ENCODE data around the gene PTPRR.

PTPRR gene

DNA sequence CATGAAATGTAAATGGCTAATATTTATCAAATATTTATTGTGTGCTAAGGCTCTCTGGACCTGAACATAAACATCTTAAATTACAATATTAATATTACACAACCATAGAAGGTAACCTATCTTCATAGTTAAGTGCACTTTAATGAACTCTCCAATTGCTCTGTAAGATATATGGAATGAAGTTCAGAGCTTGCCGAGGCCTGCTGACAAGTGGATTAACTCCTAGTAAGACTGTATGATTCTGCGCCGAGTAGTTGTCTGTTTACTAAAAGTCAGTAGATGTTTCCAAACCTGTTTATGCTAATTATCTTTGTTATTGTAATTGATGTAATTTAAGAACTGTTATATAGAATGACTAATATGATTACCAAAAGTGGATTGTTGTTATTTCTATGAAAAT, 77.2 kb downstream of the PTPRR start:
- H3K9ac ChIP-seq (ENCODE audit: low read length): no peak overlapping the region
- H3K4me2 ChIP-seq (ENCODE audit: low read depth, low read length, poor library complexity, severe bottlenecking): no peak overlapping the region
- TF ChIP-seq CTCF (IDR thresholded peaks at IDR 0.05; ENCODE audit: insufficient read depth, low read length, poor library complexity, severe bottlenecking) (no peak), EZH2phosphoT487 (conservative IDR thresholded peaks at IDR 0.05; ENCODE audit: low read length) (no peak)
- H4K20me1 ChIP-seq (ENCODE audit: low read depth, low read length): no peaks in the 10 kb centered on the region
- no peaks in the 10 kb centered on the region for H3K9me3 ChIP-seq (ENCODE audit: insufficient read depth, low read length)
- H3K79me2 ChIP-seq (ENCODE audit: insufficient read depth, low read length): no peaks in the 10 kb centered on the region
- no peak overlapping the region for H3K27ac ChIP-seq (ENCODE audit: low read depth, low read length)
- no peaks in the 10 kb centered on the region for H3K9me2 ChIP-seq (replicated peaks; ENCODE audit: insufficient read depth, low read length)
- no peaks in the 10 kb centered on the region for H3F3A ChIP-seq (ENCODE audit: insufficient read depth)
- H3K36me3 ChIP-seq (ENCODE audit: low read length): no peaks in the 10 kb centered on the region
- H3K4me3 ChIP-seq (ENCODE audit: insufficient read depth, low read length, poor library complexity, severe bottlenecking): no peak overlapping the region
- no peaks in the 10 kb centered on the region for H3K27me3 ChIP-seq (ENCODE audit: low read length)
- H2AFZ ChIP-seq (ENCODE audit: low read depth, low read length, severe bottlenecking): no peak overlapping the region

- no peak overlapping the region for H3K27ac ChIP-seq (ENCODE audit: low read depth, low read length)
Observed at GRCh38 chr12:70842942-70843341, 77.6 kb downstream of the PTPRR start.

GRCh38 chr12:70842136-70842535, 78.4 kb downstream of the PTPRR start:
- H3K4me3 ChIP-seq (ENCODE audit: insufficient read depth, low read length, poor library complexity, severe bottlenecking): no peak overlapping the region
- no peaks in the 10 kb centered on the region for H3F3A ChIP-seq (ENCODE audit: insufficient read depth)
- no peaks in the 10 kb centered on the region for H4K20me1 ChIP-seq (ENCODE audit: low read depth, low read length)
- no peaks in the 10 kb centered on the region for H3K36me3 ChIP-seq (ENCODE audit: low read length)
- H3K79me2 ChIP-seq (ENCODE audit: insufficient read depth, low read length): no peaks in the 10 kb centered on the region
- H2AFZ ChIP-seq (ENCODE audit: low read depth, low read length, severe bottlenecking): no peak overlapping the region
- H3K9me2 ChIP-seq (replicated peaks; ENCODE audit: insufficient read depth, low read length): no peaks in the 10 kb centered on the region
- H3K9ac ChIP-seq (ENCODE audit: low read length): no peak overlapping the region
- H3K9me3 ChIP-seq (ENCODE audit: insufficient read depth, low read length): no peaks in the 10 kb centered on the region
- no peak for TF ChIP-seq CTCF (IDR thresholded peaks at IDR 0.05; ENCODE audit: insufficient read depth, low read length, poor library complexity, severe bottlenecking)
- no peak for TF ChIP-seq EZH2phosphoT487 (conservative IDR thresholded peaks at IDR 0.05; ENCODE audit: low read length)
- H3K27ac ChIP-seq (ENCODE audit: low read depth, low read length): no peak overlapping the region
- no peak overlapping the region for H3K4me2 ChIP-seq (ENCODE audit: low read depth, low read length, poor library complexity, severe bottlenecking)
- no peaks in the 10 kb centered on the region for H3K27me3 ChIP-seq (ENCODE audit: low read length)

More at GRCh38 chr12:70842942-70843341, 77.6 kb downstream of the PTPRR start:
- no peaks in the 10 kb centered on the region for H3K9me2 ChIP-seq (replicated peaks; ENCODE audit: insufficient read depth, low read length)
- H2AFZ ChIP-seq (ENCODE audit: low read depth, low read length, severe bottlenecking): no peak overlapping the region
- H3F3A ChIP-seq (ENCODE audit: insufficient read depth): no peaks in the 10 kb centered on the region
- no peaks in the 10 kb centered on the region for H3K36me3 ChIP-seq (ENCODE audit: low read length)
- H3K27me3 ChIP-seq (ENCODE audit: low read length): no peaks in the 10 kb centered on the region
- no peak overlapping the region for H3K4me2 ChIP-seq (ENCODE audit: low read depth, low read length, poor library complexity, severe bottlenecking)
- no peaks in the 10 kb centered on the region for H3K79me2 ChIP-seq (ENCODE audit: insufficient read depth, low read length)
- H4K20me1 ChIP-seq (ENCODE audit: low read depth, low read length): no peaks in the 10 kb centered on the region
- no peak for TF ChIP-seq CTCF (IDR thresholded peaks at IDR 0.05; ENCODE audit: insufficient read depth, low read length, poor library complexity, severe bottlenecking)
- H3K9ac ChIP-seq (ENCODE audit: low read length): no peak overlapping the region
- H3K9me3 ChIP-seq (ENCODE audit: insufficient read depth, low read length): no peaks in the 10 kb centered on the region
- H3K4me3 ChIP-seq (ENCODE audit: insufficient read depth, low read length, poor library complexity, severe bottlenecking): no peak overlapping the region

Data from SU-DHL-6 (cell line).